ENCODE data around the gene TULP4.
A peak's percentile ranks its signal among the peaks of the same experiment; 100 is the strongest.

The TULP4 gene

GRCh38 chr6:158536084-158536890, 224.0 kb downstream of the TULP4 start:
- H3K4me3 ChIP-seq (ENCODE audit: low read depth, low read length) = peak overlapping the region; percentile 25
- TF ChIP-seq, protein P1, sequence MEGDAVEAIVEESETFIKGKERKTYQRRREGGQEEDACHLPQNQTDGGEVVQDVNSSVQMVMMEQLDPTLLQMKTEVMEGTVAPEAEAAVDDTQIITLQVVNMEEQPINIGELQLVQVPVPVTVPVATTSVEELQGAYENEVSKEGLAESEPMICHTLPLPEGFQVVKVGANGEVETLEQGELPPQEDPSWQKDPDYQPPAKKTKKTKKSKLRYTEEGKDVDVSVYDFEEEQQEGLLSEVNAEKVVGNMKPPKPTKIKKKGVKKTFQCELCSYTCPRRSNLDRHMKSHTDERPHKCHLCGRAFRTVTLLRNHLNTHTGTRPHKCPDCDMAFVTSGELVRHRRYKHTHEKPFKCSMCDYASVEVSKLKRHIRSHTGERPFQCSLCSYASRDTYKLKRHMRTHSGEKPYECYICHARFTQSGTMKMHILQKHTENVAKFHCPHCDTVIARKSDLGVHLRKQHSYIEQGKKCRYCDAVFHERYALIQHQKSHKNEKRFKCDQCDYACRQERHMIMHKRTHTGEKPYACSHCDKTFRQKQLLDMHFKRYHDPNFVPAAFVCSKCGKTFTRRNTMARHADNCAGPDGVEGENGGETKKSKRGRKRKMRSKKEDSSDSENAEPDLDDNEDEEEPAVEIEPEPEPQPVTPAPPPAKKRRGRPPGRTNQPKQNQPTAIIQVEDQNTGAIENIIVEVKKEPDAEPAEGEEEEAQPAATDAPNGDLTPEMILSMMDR (IDR thresholded peaks at IDR 0.05; ENCODE audit: control insufficient read depth, extremely low read depth, insufficient read depth) = no peak
- DNase-seq (ENCODE audit: low read depth) = no peak

- H3K4me3 ChIP-seq (ENCODE audit: low read depth, low read length) = no peak overlapping the region
- no peak for DNase-seq (ENCODE audit: low read depth)
- TF ChIP-seq, protein P1 (IDR thresholded peaks at IDR 0.05; ENCODE audit: control insufficient read depth, extremely low read depth, insufficient read depth) = no peak
Observed at GRCh38 chr6:158536891-158537798, 224.9 kb downstream of the TULP4 start.

DNA sequence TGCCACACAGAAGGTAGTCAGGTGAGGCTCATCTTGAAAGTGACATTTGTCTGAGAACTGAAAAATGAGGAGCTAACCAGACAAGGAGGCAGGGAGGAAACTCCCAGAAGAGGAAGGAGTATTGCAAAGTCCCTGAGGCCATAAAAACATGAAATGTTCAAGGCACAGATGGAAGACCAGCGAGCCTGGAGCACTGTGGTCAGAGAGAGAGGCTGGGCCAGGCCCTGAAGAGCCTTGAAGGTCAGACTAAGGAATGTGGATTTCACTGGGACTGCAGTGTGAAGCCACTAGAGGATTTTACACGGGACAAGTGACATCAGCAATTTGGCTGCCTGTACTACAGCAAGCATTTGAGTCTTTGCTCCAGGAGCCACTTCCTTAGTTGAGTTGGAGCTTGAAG, 226.5 kb downstream of the TULP4 start:
- DNase-seq (ENCODE audit: low read depth) = no peak
- no peak overlapping the region for H3K4me3 ChIP-seq (ENCODE audit: low read depth, low read length)
- TF ChIP-seq, protein P1 (IDR thresholded peaks at IDR 0.05; ENCODE audit: control insufficient read depth, extremely low read depth, insufficient read depth) = no peak

GRCh38 chr6:158539413-158539812, 227.1 kb downstream of the TULP4 start:
- no peak overlapping the region for H3K4me3 ChIP-seq (ENCODE audit: low read depth, low read length)
- DNase-seq (ENCODE audit: low read depth) = no peak
- TF ChIP-seq, protein P1 (IDR thresholded peaks at IDR 0.05; ENCODE audit: control insufficient read depth, extremely low read depth, insufficient read depth) = no peak

- no peak for DNase-seq (ENCODE audit: low read depth)
- H3K4me3 ChIP-seq (ENCODE audit: low read depth, low read length) = no peak overlapping the region
- TF ChIP-seq, protein P1 (IDR thresholded peaks at IDR 0.05; ENCODE audit: control insufficient read depth, extremely low read depth, insufficient read depth) = no peak
Observed at GRCh38 chr6:158539881-158540280, 227.6 kb downstream of the TULP4 start.

DNA sequence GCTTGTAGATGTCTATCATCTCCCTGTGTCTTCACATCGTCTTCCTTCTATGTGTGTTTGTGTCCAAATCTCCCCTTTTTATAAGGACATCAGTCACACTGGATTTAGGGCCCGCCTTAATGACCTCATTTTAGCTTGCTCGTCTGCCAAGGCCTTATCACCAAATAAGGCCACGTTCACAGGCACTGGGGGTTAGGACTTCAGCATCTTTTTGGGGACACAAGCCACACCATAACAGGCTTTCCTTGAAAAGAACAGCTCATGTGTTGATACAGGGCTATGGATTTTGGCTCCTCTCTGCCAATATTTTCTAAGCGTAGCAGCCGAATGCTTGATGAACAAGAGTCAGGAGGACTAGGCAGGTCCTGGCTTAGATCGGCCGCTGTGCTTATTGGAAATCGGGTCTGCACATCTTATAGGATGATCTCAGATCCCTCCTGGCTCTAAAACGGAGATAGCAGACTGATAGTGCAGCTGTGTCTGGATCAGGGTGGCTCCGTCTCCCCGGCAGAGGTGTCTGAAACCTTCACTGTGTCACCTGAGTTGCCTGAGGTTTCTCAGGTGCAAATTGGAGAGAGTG, 231.4 kb downstream of the TULP4 start:
- TF ChIP-seq, protein P1 (IDR thresholded peaks at IDR 0.05; ENCODE audit: control insufficient read depth, extremely low read depth, insufficient read depth) = no peak
- no peak overlapping the region for H3K4me3 ChIP-seq (ENCODE audit: low read depth, low read length)
- no peak for DNase-seq (ENCODE audit: low read depth)
